Ovary (tissue), 3 donors: ENCODE measurements around the gene ZNF577.

ENCODE experiments used
- POLR2A ChIP-seq: fragments of 450-650 bp; IDR thresholded peaks from one replicate; pipeline ENCODE4 v1.6.1; 2017; ENCODE audit warnings: antibody characterized with exemption, mild to moderate bottlenecking, moderate library complexity
- TF ChIP-seq, protein P1 (sequence below), 3 donors: fragments of 450-650 bp in 2 of 3; fragments of 200-600 bp in 1 of 3; IDR thresholded peaks; one replicate each; pipeline versions ENCODE4 v1.5.1 to v1.8.0; 2016 to 2022; ENCODE audit warnings: antibody characterized with exemption in 3 of 3, mild to moderate bottlenecking in 1 of 3
- donor health status: DM: no; HTN: no; CAD: no.

DNA sequence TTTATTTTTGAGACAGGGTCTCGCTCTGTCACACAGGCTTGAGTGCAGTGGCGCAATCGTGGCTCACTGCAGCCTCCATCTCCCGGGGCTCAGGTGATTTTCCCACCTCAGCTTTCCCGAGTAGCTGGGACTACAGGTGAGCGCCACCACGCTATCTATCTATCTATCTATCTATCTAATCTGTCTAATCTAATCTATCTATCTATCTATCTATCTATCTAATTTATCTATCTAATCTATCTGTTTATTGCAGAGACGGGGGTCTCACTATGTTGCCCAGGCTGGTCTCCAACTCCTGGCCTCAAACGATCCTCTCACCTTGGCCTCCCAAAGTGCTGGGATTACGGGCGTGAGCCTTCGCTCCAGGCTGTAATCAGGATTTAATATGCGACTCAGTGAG, 40.1 kb upstream of the ZNF577 start:
- TF ChIP-seq, protein P1, sequence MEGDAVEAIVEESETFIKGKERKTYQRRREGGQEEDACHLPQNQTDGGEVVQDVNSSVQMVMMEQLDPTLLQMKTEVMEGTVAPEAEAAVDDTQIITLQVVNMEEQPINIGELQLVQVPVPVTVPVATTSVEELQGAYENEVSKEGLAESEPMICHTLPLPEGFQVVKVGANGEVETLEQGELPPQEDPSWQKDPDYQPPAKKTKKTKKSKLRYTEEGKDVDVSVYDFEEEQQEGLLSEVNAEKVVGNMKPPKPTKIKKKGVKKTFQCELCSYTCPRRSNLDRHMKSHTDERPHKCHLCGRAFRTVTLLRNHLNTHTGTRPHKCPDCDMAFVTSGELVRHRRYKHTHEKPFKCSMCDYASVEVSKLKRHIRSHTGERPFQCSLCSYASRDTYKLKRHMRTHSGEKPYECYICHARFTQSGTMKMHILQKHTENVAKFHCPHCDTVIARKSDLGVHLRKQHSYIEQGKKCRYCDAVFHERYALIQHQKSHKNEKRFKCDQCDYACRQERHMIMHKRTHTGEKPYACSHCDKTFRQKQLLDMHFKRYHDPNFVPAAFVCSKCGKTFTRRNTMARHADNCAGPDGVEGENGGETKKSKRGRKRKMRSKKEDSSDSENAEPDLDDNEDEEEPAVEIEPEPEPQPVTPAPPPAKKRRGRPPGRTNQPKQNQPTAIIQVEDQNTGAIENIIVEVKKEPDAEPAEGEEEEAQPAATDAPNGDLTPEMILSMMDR (IDR thresholded peaks at IDR 0.05): no peak
- TF ChIP-seq POLR2A: no peak
